Upper lobe of left lung (tissue), 4 donors: ENCODE measurements around the gene OPN1SW.

Experiments
- CTCF ChIP-seq, 6 experiments: fragments of 450-650 bp in 4 of 6; fragments of 200-600 bp in 2 of 6; sonication (generic) in 2 of 6; IDR thresholded peaks; one replicate each; pipeline ENCODE4 v1.5.1; 2016 to 2019; ENCODE audit warnings: antibody characterized with exemption in 6 of 6
- POLR2A ChIP-seq, 4 donors: fragments of 450-650 bp; IDR thresholded peaks; one replicate each; pipeline ENCODE4 v1.5.1; 2016 to 2017; ENCODE audit warnings: antibody characterized with exemption in 4 of 4, mild to moderate bottlenecking in 2 of 4

DNA sequence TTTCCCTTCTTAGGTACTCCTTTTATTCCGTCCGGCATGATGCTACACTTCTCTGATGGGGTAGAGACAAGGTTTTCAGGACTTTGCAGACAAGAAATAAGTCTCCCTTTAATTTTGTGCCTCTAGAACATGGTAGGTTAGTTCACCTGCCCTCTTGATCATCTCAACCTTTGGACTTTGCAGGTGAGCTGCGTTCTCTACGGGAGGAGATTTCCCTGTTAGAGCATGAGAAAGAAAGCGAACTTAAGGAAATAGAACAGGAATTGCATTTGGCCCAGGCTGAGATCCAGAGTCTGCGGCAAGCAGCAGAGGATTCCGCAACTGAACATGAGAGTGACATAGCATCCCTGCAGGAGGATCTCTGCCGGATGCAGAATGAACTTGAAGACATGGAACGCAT lies 25.4 kb upstream of the OPN1SW start:
- TF ChIP-seq CTCF (IDR thresholded peaks at IDR 0.05) = no peak
- TF ChIP-seq POLR2A (IDR thresholded peaks at IDR 0.05) = no peak
